Measurements from ENCODE around the gene RORB.

DNA sequence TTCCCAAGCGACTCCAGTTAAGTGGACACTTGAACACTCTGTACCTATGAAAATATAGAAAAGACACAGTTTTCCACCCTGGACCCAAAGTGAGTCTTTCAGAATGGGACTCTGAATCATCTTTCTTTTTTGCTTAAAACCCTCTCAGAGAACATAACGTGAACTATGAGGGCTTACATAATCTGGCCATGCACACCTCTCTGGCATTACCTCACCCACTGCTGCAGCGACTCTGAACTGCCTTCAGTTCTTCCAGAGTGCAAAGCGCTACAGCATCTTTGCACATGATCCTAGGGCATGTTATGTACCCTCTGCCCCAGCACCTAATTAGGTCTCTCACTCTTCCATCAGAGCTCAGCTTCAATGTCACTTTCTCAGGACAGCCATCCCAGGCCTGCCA lies 186.2 kb downstream of the RORB start:
- TF ChIP-seq POLR2A (IDR thresholded peaks at IDR 0.05) (no peak), CTCF (IDR thresholded peaks at IDR 0.05) (no peak)
